GM12878 (cell line): Measurements from ENCODE around the gene PRDM12.

Experiments
- ATF2 ChIP-seq: IDR thresholded peaks from 2 replicates; pipeline ENCODE4 v1.6.1; 2012; ENCODE audit warnings: low read length, inconsistent platforms
- CHD1 ChIP-seq: IDR thresholded peaks from 2 replicates; pipeline ENCODE4 v1.6.1; 2012; ENCODE audit warnings: low read depth, low read length, improper control_type of control experiment
- CREM ChIP-seq: IDR thresholded peaks from 2 replicates; pipeline ENCODE4 v1.6.1; 2014; ENCODE audit warnings: antibody characterized with exemption, low read depth
- CTCF ChIP-seq, 3 experiments: IDR thresholded peaks in 2 of 3; conservative IDR thresholded peaks in 1 of 3; 2 replicates each; pipeline ENCODE4 v1.5.1; 2011; ENCODE audit warnings: low read depth in 3 of 3, low read length in 3 of 3, mild to moderate bottlenecking in 3 of 3, control low read depth in 2 of 3, moderate library complexity in 2 of 3, inconsistent platforms in 1 of 3, mixed read lengths in 1 of 3; ENCODE audit not compliant: control insufficient read depth in 2 of 3, insufficient read depth in 1 of 3; ENCODE audit errors: extremely low read depth in 1 of 3
- ESRRA ChIP-seq: IDR thresholded peaks from 2 replicates; pipeline ENCODE4 v1.6.1; 2012; ENCODE audit warnings: mild to moderate bottlenecking, low read length, improper control_type of control experiment
- EZH2 ChIP-seq: IDR thresholded peaks from 2 replicates; pipeline ENCODE4 v1.6.1; 2012; ENCODE audit warnings: low read depth, mild to moderate bottlenecking, control low read depth, inconsistent platforms, low read length, borderline replicate concordance; ENCODE audit not compliant: control insufficient read depth
- FOS ChIP-seq: IDR thresholded peaks from 3 replicates; pipeline ENCODE4 v1.6.1; 2011; ENCODE audit warnings: borderline replicate concordance; ENCODE audit not compliant: insufficient read length; ENCODE audit errors: extremely low read depth
- IRF3 ChIP-seq: fragments of 450-650 bp; IDR thresholded peaks from 2 replicates; pipeline ENCODE4 v1.6.1; 2014; ENCODE audit warnings: mild to moderate bottlenecking
- PML ChIP-seq: IDR thresholded peaks from 2 replicates; pipeline ENCODE4 v1.6.1; 2012; ENCODE audit warnings: low read length, inconsistent platforms
- REST ChIP-seq: IDR thresholded peaks from 2 replicates; pipeline ENCODE4 v1.6.1; 2012; ENCODE audit warnings: mild to moderate bottlenecking, low read depth, low read length

GRCh38 chr9:130701059-130702022 is 36.9 kb downstream of the PRDM12 start:
- TF ChIP-seq ATF2 (no peak), EZH2 (no peak), CTCF (IDR thresholded peaks at IDR 0.05 in 2 of 3, conservative IDR thresholded peaks at IDR 0.05 in 1 of 3; ENCODE audit: control insufficient read depth in 2 of 3, extremely low read depth in 1 of 3, insufficient read depth in 1 of 3, low read depth in 3 of 3, low read length in 3 of 3) (peak; percentile 73 to 88 (median 87)), CREM (no peak), PML (no peak), ESRRA (no peak), REST (no peak), FOS (no peak), IRF3 (no peak), CHD1 (no peak)
